GM12878 (cell line): ENCODE measurements around the gene TBC1D9B.

ENCODE experiments used
- CBX5 ChIP-seq: sonication (generic); IDR thresholded peaks from 2 replicates; pipeline ENCODE4 v1.6.1; 2016; ENCODE audit warnings: low read depth, moderate library complexity, mild to moderate bottlenecking, inconsistent platforms
- CTCF ChIP-seq, 3 experiments: IDR thresholded peaks in 2 of 3; conservative IDR thresholded peaks in 1 of 3; 2 replicates each; pipeline ENCODE4 v1.5.1; 2011; ENCODE audit warnings: low read depth in 3 of 3, low read length in 3 of 3, mild to moderate bottlenecking in 3 of 3, control low read depth in 2 of 3, moderate library complexity in 2 of 3, inconsistent platforms in 1 of 3, mixed read lengths in 1 of 3; ENCODE audit not compliant: control insufficient read depth in 2 of 3, insufficient read depth in 1 of 3; ENCODE audit errors: extremely low read depth in 1 of 3
- E2F4 ChIP-seq: IDR thresholded peaks from 2 replicates; pipeline ENCODE4 v1.6.1; 2012; ENCODE audit warnings: low read depth, low read length, improper control_type of control experiment
- EP300 ChIP-seq, 2 experiments: fragments of 150-350 bp in 1 of 2; IDR thresholded peaks; 2 replicates each; pipeline ENCODE4 v1.6.1; 2011 to 2012; ENCODE audit warnings: low read depth in 2 of 2, low read length in 2 of 2, borderline replicate concordance in 1 of 2, improper control_type of control experiment in 1 of 2, inconsistent platforms in 1 of 2; ENCODE audit not compliant: control insufficient read depth in 1 of 2
- GABPA ChIP-seq: IDR thresholded peaks from 2 replicates; pipeline ENCODE4 v1.6.1; 2014; ENCODE audit warnings: antibody characterized with exemption, low read depth, mild to moderate bottlenecking, inconsistent platforms
- HDAC6 ChIP-seq: fragments of 200-600 bp; sonication (generic); IDR thresholded peaks from one replicate; pipeline ENCODE4 v1.8.0; 2017; ENCODE audit warnings: antibody characterized with exemption; ENCODE audit not compliant: unreplicated experiment
- MAX ChIP-seq: IDR thresholded peaks from 2 replicates; pipeline ENCODE4 v1.6.1; 2012; ENCODE audit warnings: low read depth, low read length, improper control_type of control experiment
- NFYA ChIP-seq: IDR thresholded peaks from 2 replicates; pipeline ENCODE4 v1.6.1; 2011; ENCODE audit warnings: low read depth, mild to moderate bottlenecking, low read length, improper control_type of control experiment, borderline replicate concordance
- POLR2A ChIP-seq: IDR thresholded peaks from 2 replicates; pipeline ENCODE4 v1.6.1; 2011; ENCODE audit warnings: low read depth, mild to moderate bottlenecking, low read length
- REST ChIP-seq: IDR thresholded peaks from 2 replicates; pipeline ENCODE4 v1.6.1; 2012; ENCODE audit warnings: mild to moderate bottlenecking, low read depth, low read length
- SMC3 ChIP-seq: IDR thresholded peaks from 2 replicates; pipeline ENCODE4 v1.6.1; 2011; ENCODE audit warnings: low read length, improper control_type of control experiment, borderline replicate concordance
- SREBF2 ChIP-seq: IDR thresholded peaks from 2 replicates; pipeline ENCODE4 v1.6.1; 2012; ENCODE audit warnings: mild to moderate bottlenecking, low read length
- TAF1 ChIP-seq: IDR thresholded peaks from 2 replicates; pipeline ENCODE4 v1.6.1; 2011; ENCODE audit warnings: mild to moderate bottlenecking, low read depth, low read length, borderline replicate concordance
- YY1 ChIP-seq: IDR thresholded peaks from 2 replicates; pipeline ENCODE4 v1.6.1; 2011; ENCODE audit warnings: low read depth, mild to moderate bottlenecking, low read length

- TF ChIP-seq CBX5 (no peak), POLR2A (peak; percentile 54), HDAC6 (no peak), YY1 (no peak), GABPA (no peak), CTCF (IDR thresholded peaks at IDR 0.05 in 2 of 3, conservative IDR thresholded peaks at IDR 0.05 in 1 of 3; ENCODE audit: control insufficient read depth in 2 of 3, extremely low read depth in 1 of 3, insufficient read depth in 1 of 3, low read depth in 3 of 3, low read length in 3 of 3) (no peak), REST (no peak), EP300 (IDR thresholded peaks at IDR 0.05; ENCODE audit: borderline replicate concordance in 1 of 2, control insufficient read depth in 1 of 2, low read depth in 2 of 2, low read length in 2 of 2) (no peak), MAX (no peak), E2F4 (no peak), SREBF2 (no peak), TAF1 (no peak), SMC3 (no peak), NFYA (no peak)
Measured at GRCh38 chr5:179825655-179826182, 82.0 kb downstream of the TBC1D9B start.
